ENCODE measurements around the gene WIPF1.

DNA sequence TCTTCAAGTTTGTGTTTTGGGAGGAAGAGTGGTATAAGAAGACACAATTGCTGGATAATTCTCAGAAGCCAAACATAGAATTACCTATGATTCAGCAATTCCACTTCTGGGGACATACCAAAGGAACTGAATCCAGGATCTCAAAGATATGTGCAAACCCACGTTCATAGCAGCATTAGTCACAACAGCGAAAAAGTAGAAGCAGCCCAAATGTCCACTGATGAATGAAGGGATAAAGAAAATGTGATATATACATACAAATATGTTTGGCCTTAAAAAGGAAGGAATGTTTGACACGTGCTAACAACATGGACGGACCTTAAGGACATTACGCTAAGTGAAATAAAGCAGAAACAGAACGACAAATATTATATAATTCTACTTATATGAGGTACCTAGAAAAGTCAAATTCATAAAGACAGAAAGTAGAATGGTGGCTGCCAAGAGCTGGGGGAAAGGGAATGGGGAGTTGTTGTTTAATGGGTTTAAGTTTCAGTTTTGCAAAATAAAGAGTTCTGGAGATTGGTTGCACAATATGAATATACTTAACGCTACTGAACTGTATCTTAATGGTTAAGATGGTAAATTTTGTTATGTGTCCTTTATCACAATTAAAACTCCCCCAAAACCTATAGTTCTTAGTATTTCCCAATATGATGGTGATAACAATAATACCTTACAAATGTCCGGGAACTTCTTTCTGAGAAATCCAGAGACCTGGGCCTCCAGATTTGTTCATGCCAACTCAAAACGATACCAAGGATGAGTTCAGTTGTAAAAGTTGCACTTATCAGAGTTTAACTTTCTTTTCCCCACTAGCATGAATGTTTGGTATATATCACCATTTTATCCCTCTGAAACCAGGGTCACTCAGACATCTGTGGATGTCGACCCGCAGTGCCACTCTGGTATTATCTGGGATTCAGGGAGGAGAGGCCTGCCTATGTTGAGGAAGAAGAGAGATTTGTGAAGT, 33.7 kb upstream of the WIPF1 start:
- TF ChIP-seq, protein P1, sequence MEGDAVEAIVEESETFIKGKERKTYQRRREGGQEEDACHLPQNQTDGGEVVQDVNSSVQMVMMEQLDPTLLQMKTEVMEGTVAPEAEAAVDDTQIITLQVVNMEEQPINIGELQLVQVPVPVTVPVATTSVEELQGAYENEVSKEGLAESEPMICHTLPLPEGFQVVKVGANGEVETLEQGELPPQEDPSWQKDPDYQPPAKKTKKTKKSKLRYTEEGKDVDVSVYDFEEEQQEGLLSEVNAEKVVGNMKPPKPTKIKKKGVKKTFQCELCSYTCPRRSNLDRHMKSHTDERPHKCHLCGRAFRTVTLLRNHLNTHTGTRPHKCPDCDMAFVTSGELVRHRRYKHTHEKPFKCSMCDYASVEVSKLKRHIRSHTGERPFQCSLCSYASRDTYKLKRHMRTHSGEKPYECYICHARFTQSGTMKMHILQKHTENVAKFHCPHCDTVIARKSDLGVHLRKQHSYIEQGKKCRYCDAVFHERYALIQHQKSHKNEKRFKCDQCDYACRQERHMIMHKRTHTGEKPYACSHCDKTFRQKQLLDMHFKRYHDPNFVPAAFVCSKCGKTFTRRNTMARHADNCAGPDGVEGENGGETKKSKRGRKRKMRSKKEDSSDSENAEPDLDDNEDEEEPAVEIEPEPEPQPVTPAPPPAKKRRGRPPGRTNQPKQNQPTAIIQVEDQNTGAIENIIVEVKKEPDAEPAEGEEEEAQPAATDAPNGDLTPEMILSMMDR (IDR thresholded peaks at IDR 0.05): no peak
- TF ChIP-seq POLR2A (IDR thresholded peaks at IDR 0.05): no peak

Data from esophagus squamous epithelium (tissue), 4 donors.